ENCODE data around the gene VTN.

Gene VTN

GRCh38 chr17:28379814-28380801, 10.0 kb upstream of the VTN start:
- no peak for TF ChIP-seq EZH2 (IDR thresholded peaks at IDR 0.05; ENCODE audit: borderline replicate concordance, low read length)
- TF ChIP-seq CTCF (IDR thresholded peaks at IDR 0.05; ENCODE audit: low read length) = no peak
- Histone ChIP-seq H3F3A (ENCODE audit: insufficient read depth, low read length) (no peaks in the 10 kb centered on the region), H3K4me3 (ENCODE audit: low read depth, low read length, poor library complexity, severe bottlenecking) (no peak overlapping the region), H3K79me2 (ENCODE audit: insufficient read depth, low read length) (no peaks in the 10 kb centered on the region), H2AFZ (ENCODE audit: low read length) (no peak overlapping the region), H3K4me1 (ENCODE audit: insufficient read depth, low read length, severe bottlenecking) (no peaks in the 10 kb centered on the region), H3K27ac (ENCODE audit: low read depth, low read length, poor library complexity, severe bottlenecking) (no peak overlapping the region), H3K27me3 (ENCODE audit: insufficient read depth, low read length) (peaks cover 6% of the 10 kb centered on the region; the same call in 1 of the 2 replicates), H3K9me2 (ENCODE audit: low read depth, low read length) (no peaks in the 10 kb centered on the region), H3K9ac (ENCODE audit: low read length) (no peak overlapping the region), H3K9me3 (ENCODE audit: low read length) (no peaks in the 10 kb centered on the region), H3K4me2 (ENCODE audit: low read length) (no peak overlapping the region), H4K20me1 (ENCODE audit: insufficient read depth, low read length) (no peaks in the 10 kb centered on the region), H3K36me3 (ENCODE audit: insufficient read depth, low read length) (no peaks in the 10 kb centered on the region)

GRCh38 chr17:28372945-28373274, 2.8 kb upstream of the VTN start:
- H3K36me3 ChIP-seq (ENCODE audit: insufficient read depth, low read length) = no peaks in the 10 kb centered on the region
- H3K4me1 ChIP-seq (ENCODE audit: insufficient read depth, low read length, severe bottlenecking) = peaks cover 15% of the 10 kb centered on the region
- no peak overlapping the region for H3K9ac ChIP-seq (ENCODE audit: low read length)
- H4K20me1 ChIP-seq (ENCODE audit: insufficient read depth, low read length) = no peaks in the 10 kb centered on the region
- TF ChIP-seq EZH2 (IDR thresholded peaks at IDR 0.05; ENCODE audit: borderline replicate concordance, low read length) (no peak), CTCF (IDR thresholded peaks at IDR 0.05; ENCODE audit: low read length) (no peak)
- H3F3A ChIP-seq (ENCODE audit: insufficient read depth, low read length) = no peaks in the 10 kb centered on the region; the same call in 1 of the 2 replicates
- no peak overlapping the region for H3K27ac ChIP-seq (ENCODE audit: low read depth, low read length, poor library complexity, severe bottlenecking)
- no peak overlapping the region for H2AFZ ChIP-seq (ENCODE audit: low read length)
- H3K79me2 ChIP-seq (ENCODE audit: insufficient read depth, low read length) = no peaks in the 10 kb centered on the region
- H3K9me2 ChIP-seq (ENCODE audit: low read depth, low read length) = no peaks in the 10 kb centered on the region
- H3K4me3 ChIP-seq (ENCODE audit: low read depth, low read length, poor library complexity, severe bottlenecking) = no peak overlapping the region
- H3K9me3 ChIP-seq (ENCODE audit: low read length) = no peaks in the 10 kb centered on the region
- H3K27me3 ChIP-seq (ENCODE audit: insufficient read depth, low read length) = peaks cover 4% of the 10 kb centered on the region; the same call in 1 of the 2 replicates
- H3K4me2 ChIP-seq (ENCODE audit: low read length) = peak overlapping the region; percentile 69; the same call in 1 of the 2 replicates

GRCh38 chr17:28372203-28372944, 2.3 kb upstream of the VTN start:
- H3K4me2 ChIP-seq (ENCODE audit: low read length) = peak overlapping the region; percentile 69
- no peaks in the 10 kb centered on the region for H3K36me3 ChIP-seq (ENCODE audit: insufficient read depth, low read length)
- H3K79me2 ChIP-seq (ENCODE audit: insufficient read depth, low read length) = no peaks in the 10 kb centered on the region
- H3K4me1 ChIP-seq (ENCODE audit: insufficient read depth, low read length, severe bottlenecking) = peaks cover 15% of the 10 kb centered on the region
- no peak overlapping the region for H2AFZ ChIP-seq (ENCODE audit: low read length)
- H3K27ac ChIP-seq (ENCODE audit: low read depth, low read length, poor library complexity, severe bottlenecking) = no peak overlapping the region
- no peaks in the 10 kb centered on the region; the same call in 1 of the 2 replicates for H3F3A ChIP-seq (ENCODE audit: insufficient read depth, low read length)
- H4K20me1 ChIP-seq (ENCODE audit: insufficient read depth, low read length) = no peaks in the 10 kb centered on the region
- peaks cover 4% of the 10 kb centered on the region; the same call in 1 of the 2 replicates for H3K27me3 ChIP-seq (ENCODE audit: insufficient read depth, low read length)
- no peaks in the 10 kb centered on the region for H3K9me2 ChIP-seq (ENCODE audit: low read depth, low read length)
- peak overlapping the region; percentile 13; the same call in 1 of the 2 replicates for H3K9ac ChIP-seq (ENCODE audit: low read length)
- peak overlapping the region; percentile 59 for H3K4me3 ChIP-seq (ENCODE audit: low read depth, low read length, poor library complexity, severe bottlenecking)
- no peaks in the 10 kb centered on the region for H3K9me3 ChIP-seq (ENCODE audit: low read length)
- TF ChIP-seq EZH2 (IDR thresholded peaks at IDR 0.05; ENCODE audit: borderline replicate concordance, low read length) (no peak), CTCF (IDR thresholded peaks at IDR 0.05; ENCODE audit: low read length) (no peak)

Measured in OCI-LY1 (cell line).